WTC11 (cell line): ENCODE results near the gene HUS1. TPM values are rescaled to one million over a fixed set of nuclear protein-coding genes. Genes with fewer than 3 reads are reported as not detected.
A peak's percentile ranks its signal among the peaks of the same experiment; 100 is the strongest.

ENCODE experiments used
- ATAC-seq: fragments of 200-7000 bp; cut with Tn5 transposase; 2 replicates; pipeline ENCODE4 v1.10.0; 2021; ENCODE audit warnings: mild to moderate bottlenecking, moderate library complexity
- CTCF ChIA-PET: fragments of 300-600 bp; sonication (Branson Sonifier 250); formaldehyde crosslinking; loops from one replicate; lab custom pipeline; 2021; ENCODE audit warnings: antibody characterized with exemption; lab: Charles Lee
- POLR2A ChIA-PET: fragments of 350-600 bp; sonication (Branson Sonifier 250); formaldehyde crosslinking; loops from one replicate; lab custom pipeline; 2021; ENCODE audit warnings: antibody characterized with exemption; lab: Charles Lee
- DNase-seq: peaks from one replicate; pipeline ENCODE4 v3.0.0; 2021; ENCODE audit warnings: low spot score
- H3K27ac Mint-ChIP-seq: 2 replicates; pipeline ENCODE4 v1.8.0; 2021; ENCODE audit warnings: mixed read lengths
- H3K27me3 Mint-ChIP-seq: 2 replicates; pipeline ENCODE4 v1.8.0; 2021; ENCODE audit warnings: low read depth, mild to moderate bottlenecking, moderate library complexity, mixed read lengths
- H3K36me3 Mint-ChIP-seq: 2 replicates; pipeline ENCODE4 v1.8.0; 2021; ENCODE audit warnings: mixed read lengths
- H3K4me1 Mint-ChIP-seq: 2 replicates; pipeline ENCODE4 v1.8.0; 2022; ENCODE audit warnings: mixed read lengths
- H3K4me3 Mint-ChIP-seq: 2 replicates; pipeline ENCODE4 v1.8.0; 2021; ENCODE audit warnings: mild to moderate bottlenecking, moderate library complexity, mixed read lengths
- H3K9me3 Mint-ChIP-seq: 2 replicates; pipeline ENCODE4 v1.8.0; 2021; ENCODE audit warnings: mixed read lengths
- ATF3 ChIP-seq: sonication (generic); formaldehyde crosslinking; conservative IDR thresholded peaks from 2 replicates; pipeline ENCODE4 v1.8.1; 2022; ENCODE audit warnings: mild to moderate bottlenecking, missing genetic modification reagents
- E2F1 ChIP-seq: sonication (generic); formaldehyde crosslinking; IDR thresholded peaks from 2 replicates; pipeline ENCODE4 v1.8.0; 2022; ENCODE audit warnings: mild to moderate bottlenecking, missing genetic modification reagents
- E2F4 ChIP-seq: sonication (generic); formaldehyde crosslinking; IDR thresholded peaks from 2 replicates; pipeline ENCODE4 v1.8.1; 2022; ENCODE audit warnings: low read depth, mild to moderate bottlenecking, moderate library complexity, missing genetic modification reagents, borderline replicate concordance
- ERG ChIP-seq: fragments of 250-450 bp; sonication (Bioruptor Pico); IDR thresholded peaks from 2 replicates; pipeline ENCODE4 v1.8.0; 2021; ENCODE audit warnings: mild to moderate bottlenecking
- ESRRA ChIP-seq: sonication (generic); formaldehyde crosslinking; IDR thresholded peaks from 2 replicates; pipeline ENCODE4 v1.8.1; 2022; ENCODE audit warnings: mild to moderate bottlenecking, missing genetic modification reagents, borderline replicate concordance
- FOXP1 ChIP-seq: sonication (generic); formaldehyde crosslinking; IDR thresholded peaks from 2 replicates; pipeline ENCODE4 v1.8.0; 2022; ENCODE audit warnings: missing genetic modification reagents, mild to moderate bottlenecking, moderate library complexity, borderline replicate concordance
- GABPB1 ChIP-seq: sonication (generic); formaldehyde crosslinking; IDR thresholded peaks from 2 replicates; pipeline ENCODE4 v1.8.1; 2023; ENCODE audit warnings: mild to moderate bottlenecking, missing genetic modification reagents
- HMGA2 ChIP-seq: fragments of 250-450 bp; sonication (Bioruptor Pico); IDR thresholded peaks from 2 replicates; pipeline ENCODE4 v1.4.0; 2021; ENCODE audit warnings: mild to moderate bottlenecking, moderate library complexity
- HMGXB4 ChIP-seq: sonication (generic); formaldehyde crosslinking; IDR thresholded peaks from 2 replicates; pipeline ENCODE4 v1.8.1; 2023; ENCODE audit warnings: mild to moderate bottlenecking, moderate library complexity, missing genetic modification reagents
- MYBL2 ChIP-seq: sonication (generic); formaldehyde crosslinking; IDR thresholded peaks from 2 replicates; pipeline ENCODE4 v1.8.1; 2023; ENCODE audit warnings: mild to moderate bottlenecking, moderate library complexity, missing genetic modification reagents
- NR1H2 ChIP-seq: sonication (generic); formaldehyde crosslinking; IDR thresholded peaks from 2 replicates; pipeline ENCODE4 v1.9.0; 2021; ENCODE audit warnings: mild to moderate bottlenecking, moderate library complexity, missing genetic modification reagents
- NR2C2 ChIP-seq: sonication (generic); formaldehyde crosslinking; IDR thresholded peaks from 2 replicates; pipeline ENCODE4 v1.8.0; 2022; ENCODE audit warnings: mild to moderate bottlenecking, missing genetic modification reagents
- PREB ChIP-seq: sonication (generic); formaldehyde crosslinking; IDR thresholded peaks from 2 replicates; pipeline ENCODE4 v1.8.1; 2022; ENCODE audit warnings: mild to moderate bottlenecking, missing genetic modification reagents, moderate library complexity, borderline replicate concordance
- SOX15 ChIP-seq: fragments of 250-450 bp; sonication (Bioruptor Pico); IDR thresholded peaks from 2 replicates; pipeline ENCODE4 v1.9.0; 2021; ENCODE audit warnings: mild to moderate bottlenecking
- ZBTB21 ChIP-seq: sonication (generic); formaldehyde crosslinking; IDR thresholded peaks from 2 replicates; pipeline ENCODE4 v1.8.1; 2023; ENCODE audit warnings: mild to moderate bottlenecking, missing genetic modification reagents, borderline replicate concordance
- ZNF138 ChIP-seq: sonication (generic); formaldehyde crosslinking; conservative IDR thresholded peaks from 2 replicates; pipeline ENCODE4 v1.8.1; 2022; ENCODE audit warnings: mild to moderate bottlenecking, moderate library complexity, missing genetic modification reagents
- ZNF219 ChIP-seq: sonication (generic); formaldehyde crosslinking; IDR thresholded peaks from 2 replicates; pipeline ENCODE4 v1.8.0; 2023; ENCODE audit warnings: missing genetic modification reagents, mild to moderate bottlenecking, borderline replicate concordance
- ZNF232 ChIP-seq: sonication (generic); formaldehyde crosslinking; IDR thresholded peaks from 2 replicates; pipeline ENCODE4 v1.8.0; 2022; ENCODE audit warnings: mild to moderate bottlenecking, missing genetic modification reagents
- ZNF396 ChIP-seq: fragments of 250-450 bp; sonication (Bioruptor Pico); IDR thresholded peaks from 2 replicates; pipeline ENCODE4 v1.8.0; 2021; ENCODE audit warnings: mild to moderate bottlenecking, moderate library complexity, borderline replicate concordance
- ZNF423 ChIP-seq: fragments of 250-450 bp; sonication (Bioruptor Pico); IDR thresholded peaks from 2 replicates; pipeline ENCODE4 v2.1.2; 2022; ENCODE audit warnings: mild to moderate bottlenecking, moderate library complexity
- ZNF425 ChIP-seq: fragments of 250-450 bp; sonication (Bioruptor Pico); conservative IDR thresholded peaks from 2 replicates; pipeline ENCODE4 v1.9.0; 2021; ENCODE audit warnings: mild to moderate bottlenecking
- ZSCAN18 ChIP-seq: fragments of 250-450 bp; sonication (Bioruptor Pico); IDR thresholded peaks from 2 replicates; pipeline ENCODE4 v2.1.2; 2022; ENCODE audit warnings: mild to moderate bottlenecking, moderate library complexity
- total RNA-seq: library from RNA; stranded (reverse); gene quantifications from 3 replicates; pipeline ENCODE4 v1.2.3, GENCODE V29; 2021

The HUS1 gene
- total RNA-seq, 1 experiment from 2014 or later, result 33.4 TPM

GRCh38 chr7:47999413-47999812, 20.0 kb upstream of the HUS1 start:
- no peaks in the 10 kb centered on the region for H3K36me3 Mint-ChIP-seq
- H3K4me1 Mint-ChIP-seq, result no peaks in the 10 kb centered on the region; the same call in 1 of the 2 replicates
- ATAC-seq (no peak), DNase-seq (no peak)
- peaks cover 25% of the 10 kb centered on the region for H3K9me3 Mint-ChIP-seq
- no peaks in the 10 kb centered on the region; the same call in 1 of the 2 replicates for H3K27me3 Mint-ChIP-seq
- TF ChIP-seq ATF3 (CRISPR knock-in tag) (no peak), NR2C2 (no peak), ZNF396 (CRISPR knock-in tag) (no peak), GABPB1 (CRISPR knock-in tag) (no peak), ZSCAN18 (CRISPR knock-in tag) (no peak), ZNF219 (CRISPR knock-in tag) (no peak), PREB (CRISPR knock-in tag) (no peak), ZNF232 (CRISPR knock-in tag) (no peak), ESRRA (CRISPR knock-in tag) (no peak), ZNF138 (CRISPR knock-in tag) (no peak), MYBL2 (CRISPR knock-in tag) (no peak), HMGA2 (CRISPR knock-in tag) (no peak), E2F4 (CRISPR knock-in tag) (no peak), HMGXB4 (CRISPR knock-in tag) (no peak)
- ChIA-PET POLR2A (no interaction called here), CTCF (interaction anchor here (1.0 kb wide), 1 partner anchor 10 kb away, joined by 3 read pairs; no protein-coding TSS in a partner anchor)
- no peak overlapping the region for H3K27ac Mint-ChIP-seq
- H3K4me3 Mint-ChIP-seq, result no peak overlapping the region

GRCh38 chr7:47992446-47992845, 13.0 kb upstream of the HUS1 start:
- Mint-ChIP-seq H3K27me3 (no peaks in the 10 kb centered on the region; the same call in 1 of the 2 replicates), H3K36me3 (peaks cover 4% of the 10 kb centered on the region; the same call in 1 of the 2 replicates), H3K27ac (peak overlapping the region; percentile 89), H3K9me3 (peaks cover 18% of the 10 kb centered on the region), H3K4me1 (peaks cover 39% of the 10 kb centered on the region), H3K4me3 (peak overlapping the region; percentile 75)
- ChIA-PET CTCF (interaction anchor here (1.0 to 2.3 kb wide), 17 partner anchors 8 to 345 kb away, joined by 3 to 23 read pairs (median 5); partner anchors contain the start of gene UPP1), POLR2A (interaction anchor here (0.5 to 2.2 kb wide), 4 partner anchors 95 to 113 kb away, joined by 3 to 17 read pairs (median 4); partner anchors contain the start of gene UPP1)
- no peak for ATAC-seq
- DNase-seq, result no peak
- TF ChIP-seq NR1H2 (no peak), ERG (CRISPR knock-in tag) (no peak), ZNF423 (CRISPR knock-in tag) (no peak), E2F1 (no peak), HMGA2 (CRISPR knock-in tag) (no peak), SOX15 (CRISPR knock-in tag) (no peak), ZNF425 (CRISPR knock-in tag) (no peak), HMGXB4 (CRISPR knock-in tag) (no peak), ZBTB21 (CRISPR knock-in tag) (no peak), FOXP1 (CRISPR knock-in tag) (no peak)
